Peyer's patch (tissue), 4 donors: Measurements from ENCODE around the gene ERVK3-1.

Experiments used
- POLR2A ChIP-seq, 2 donors: fragments of 450-650 bp; IDR thresholded peaks; one replicate each; pipeline ENCODE4 v1.5.1; 2017; ENCODE audit warnings: antibody characterized with exemption in 2 of 2, mild to moderate bottlenecking in 2 of 2, moderate library complexity in 2 of 2
- TF ChIP-seq, protein P1 (sequence below), 6 experiments: fragments of 450-650 bp in 4 of 6; fragments of 200-600 bp in 2 of 6; sonication (generic) in 1 of 6; IDR thresholded peaks; one replicate each; pipeline ENCODE4 v1.5.1; 2017 to 2019; ENCODE audit warnings: antibody characterized with exemption in 6 of 6, mild to moderate bottlenecking in 3 of 6, moderate library complexity in 1 of 6

DNA sequence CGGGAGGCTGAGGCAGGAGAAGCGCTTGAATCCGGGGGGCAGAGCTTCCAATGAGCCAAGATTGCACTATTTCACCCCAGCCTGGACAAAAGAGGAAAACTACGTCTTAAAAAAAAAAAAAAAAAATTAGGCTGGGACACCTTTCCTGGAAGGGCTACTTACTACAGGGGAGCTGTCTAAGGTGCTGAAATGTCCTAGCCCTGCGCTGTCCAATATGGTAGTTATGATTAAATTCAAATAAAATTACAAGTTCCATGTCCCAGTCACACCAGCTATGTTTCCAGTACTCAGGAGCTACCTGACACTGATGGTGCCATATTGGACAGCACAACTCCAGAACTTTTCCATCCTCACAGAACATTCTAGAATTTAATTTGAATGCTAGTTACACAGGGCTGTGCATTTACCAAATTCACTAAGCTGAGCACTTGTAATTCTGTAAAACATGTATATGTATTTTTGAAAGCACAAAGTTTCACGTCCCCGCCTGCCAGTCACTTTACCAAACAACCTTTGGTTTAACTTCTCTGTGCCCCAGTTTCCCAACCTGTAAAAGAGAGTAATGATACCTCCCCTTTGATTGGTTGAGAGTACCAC lies 12.4 kb downstream of the ERVK3-1 start:
- TF ChIP-seq, protein P1, sequence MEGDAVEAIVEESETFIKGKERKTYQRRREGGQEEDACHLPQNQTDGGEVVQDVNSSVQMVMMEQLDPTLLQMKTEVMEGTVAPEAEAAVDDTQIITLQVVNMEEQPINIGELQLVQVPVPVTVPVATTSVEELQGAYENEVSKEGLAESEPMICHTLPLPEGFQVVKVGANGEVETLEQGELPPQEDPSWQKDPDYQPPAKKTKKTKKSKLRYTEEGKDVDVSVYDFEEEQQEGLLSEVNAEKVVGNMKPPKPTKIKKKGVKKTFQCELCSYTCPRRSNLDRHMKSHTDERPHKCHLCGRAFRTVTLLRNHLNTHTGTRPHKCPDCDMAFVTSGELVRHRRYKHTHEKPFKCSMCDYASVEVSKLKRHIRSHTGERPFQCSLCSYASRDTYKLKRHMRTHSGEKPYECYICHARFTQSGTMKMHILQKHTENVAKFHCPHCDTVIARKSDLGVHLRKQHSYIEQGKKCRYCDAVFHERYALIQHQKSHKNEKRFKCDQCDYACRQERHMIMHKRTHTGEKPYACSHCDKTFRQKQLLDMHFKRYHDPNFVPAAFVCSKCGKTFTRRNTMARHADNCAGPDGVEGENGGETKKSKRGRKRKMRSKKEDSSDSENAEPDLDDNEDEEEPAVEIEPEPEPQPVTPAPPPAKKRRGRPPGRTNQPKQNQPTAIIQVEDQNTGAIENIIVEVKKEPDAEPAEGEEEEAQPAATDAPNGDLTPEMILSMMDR (IDR thresholded peaks at IDR 0.05), result no peak
- TF ChIP-seq POLR2A (IDR thresholded peaks at IDR 0.05), result no peak
